Astrocyte of the cerebellum (primary cell): ENCODE measurements around the gene PARN.

ENCODE experiments used
- DNase-seq: peaks from one replicate; pipeline ENCODE4 v3.0.0-alpha.2; 2011; ENCODE audit warnings: low read depth
- H3K4me3 ChIP-seq: 2 replicates; pipeline ENCODE4 v1.5.1; 2011; ENCODE audit warnings: mild to moderate bottlenecking, low read depth, low read length, moderate library complexity
- CTCF ChIP-seq: IDR thresholded peaks from 2 replicates; pipeline ENCODE4 v1.5.1; 2012; ENCODE audit warnings: low read length, low read depth, moderate library complexity, mild to moderate bottlenecking; ENCODE audit errors: missing control alignments
- in situ Hi-C: cut with HindIII; loops from 2 replicates; pipeline ENCODE4 v1.10.0; 2017; ENCODE audit warnings: low sequenced_read_pairs

PARN gene

GRCh38 chr16:14616280-14616679 is 13.8 kb downstream of the PARN start:
- no peak for DNase-seq
- H3K4me3 ChIP-seq: no peak overlapping the region
- in situ Hi-C loops: no loop called here
- TF ChIP-seq CTCF: no peak

DNA sequence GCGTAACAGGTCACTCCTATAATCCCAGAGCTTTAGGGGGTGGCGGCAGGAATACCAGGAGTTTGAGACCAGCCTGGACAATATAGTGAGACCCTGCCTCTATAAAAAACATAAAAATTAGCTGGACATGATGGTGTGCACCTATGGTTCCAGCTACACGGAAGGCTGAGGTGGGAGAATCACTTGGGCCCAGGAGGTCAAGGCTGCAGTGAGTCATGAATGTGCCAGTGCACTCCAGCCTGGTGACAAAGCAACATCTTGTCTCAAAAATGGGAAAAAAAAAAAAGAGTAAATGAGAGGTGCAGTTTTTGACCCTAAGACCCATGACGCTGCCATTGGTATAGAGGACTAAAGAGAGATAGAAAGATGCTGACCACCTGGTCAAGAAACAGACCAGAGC is 16.1 kb downstream of the PARN start:
- in situ Hi-C loops: no loop called here
- TF ChIP-seq CTCF: no peak
- no peak for DNase-seq
- H3K4me3 ChIP-seq: no peak overlapping the region

DNA sequence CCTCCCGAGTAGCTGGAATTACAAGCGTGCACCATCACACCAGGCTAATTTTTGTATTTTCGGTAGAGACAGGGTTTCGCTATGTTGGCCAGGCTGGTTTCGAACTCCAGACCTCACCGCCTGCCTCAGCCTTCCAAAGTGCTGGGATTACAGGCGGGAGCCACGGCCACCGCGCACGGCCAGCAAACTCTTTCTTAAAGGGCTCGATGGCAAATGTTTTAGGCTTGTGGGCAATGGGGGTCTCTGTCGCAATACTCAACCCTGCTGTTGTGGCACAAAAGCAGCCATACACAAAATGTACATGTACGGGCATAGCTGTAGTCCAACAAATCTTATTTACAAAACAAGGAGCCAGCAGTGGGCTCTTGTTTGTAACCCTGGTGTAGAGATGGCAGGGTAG is 18.4 kb downstream of the PARN start:
- in situ Hi-C loops: no loop called here
- DNase-seq: no peak
- H3K4me3 ChIP-seq: no peak overlapping the region
- no peak for TF ChIP-seq CTCF

- in situ Hi-C loops: no loop called here
- DNase-seq: no peak
- H3K4me3 ChIP-seq: no peak overlapping the region
- no peak for TF ChIP-seq CTCF
Observed at GRCh38 chr16:14609716-14610115, 20.3 kb downstream of the PARN start.

DNA sequence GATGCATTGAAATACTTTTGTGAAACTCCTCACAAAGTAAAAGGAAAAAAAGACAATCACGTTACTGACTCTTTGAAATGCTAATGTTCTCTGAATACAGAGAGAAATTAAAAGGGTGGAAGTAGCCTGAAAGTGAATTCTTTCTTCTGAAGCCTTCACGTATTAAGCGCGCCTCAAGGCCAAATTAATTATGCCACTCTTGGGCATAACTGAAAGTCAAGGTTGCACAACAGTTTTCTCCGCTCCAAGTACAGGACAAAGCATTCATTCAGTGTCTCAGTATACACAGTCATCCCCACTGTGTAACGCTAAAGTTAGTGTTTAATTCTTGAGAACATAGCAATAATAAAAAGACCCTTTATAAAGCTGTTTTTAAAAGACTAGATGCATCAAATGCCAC is 21.5 kb downstream of the PARN start:
- in situ Hi-C loops: no loop called here
- TF ChIP-seq CTCF: no peak
- DNase-seq: no peak
- no peak overlapping the region for H3K4me3 ChIP-seq

DNA sequence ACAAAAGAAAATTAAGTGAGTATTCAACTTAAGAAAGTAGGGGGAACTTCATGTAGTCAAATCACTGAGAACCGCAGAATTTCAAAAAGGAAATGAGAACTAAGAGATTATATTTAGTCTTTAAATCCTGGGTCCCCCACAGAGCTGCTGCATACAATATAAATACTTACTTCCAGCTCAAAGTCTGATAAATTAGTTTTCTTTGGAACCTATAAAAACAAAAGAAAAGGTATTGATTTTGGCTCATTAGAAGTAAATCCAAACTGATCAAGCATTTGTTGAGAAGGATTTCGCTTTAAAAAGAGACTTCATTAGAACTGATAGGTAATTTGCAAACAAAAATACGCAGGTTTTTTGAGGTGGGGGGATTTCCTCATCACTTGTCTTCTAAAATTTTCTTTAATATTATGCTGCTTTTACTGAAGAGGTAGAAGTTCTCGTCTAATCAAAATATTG is 21.9 kb downstream of the PARN start:
- H3K4me3 ChIP-seq: no peak overlapping the region
- in situ Hi-C loops: no loop called here
- DNase-seq: no peak
- TF ChIP-seq CTCF: no peak

DNA sequence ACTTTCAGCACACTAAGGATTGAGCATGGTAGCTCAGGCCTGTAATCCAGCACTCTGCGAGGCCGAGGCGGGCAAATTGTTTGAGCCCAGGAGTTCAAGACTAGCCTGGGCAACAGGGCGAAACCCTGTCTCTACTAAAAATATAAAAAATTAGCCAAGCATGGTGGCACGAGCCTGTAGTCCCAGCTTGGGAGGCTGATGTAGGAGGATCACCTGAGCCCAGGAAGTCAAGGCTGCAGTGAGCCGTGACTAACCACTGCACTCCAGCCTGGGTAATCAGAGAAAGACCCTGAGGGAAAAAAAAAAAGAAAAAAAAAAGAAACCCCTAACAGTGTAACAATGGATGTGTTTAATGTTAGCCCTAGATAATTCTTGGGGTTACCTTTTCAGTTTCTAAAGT is 24.0 kb downstream of the PARN start:
- H3K4me3 ChIP-seq: no peak overlapping the region
- in situ Hi-C loops: no loop called here
- no peak for DNase-seq
- no peak for TF ChIP-seq CTCF
